Caco-2 (cell line): ENCODE data around the gene PARD3B. TPM values are rescaled to one million over a fixed set of nuclear protein-coding genes. Genes with fewer than 3 reads are reported as not detected.

ENCODE experiments used
- BruUV-seq: library from RNA; stranded (reverse); fragments of 400-500 nt; replicated peaks from 2 replicates; lab custom pipeline; 2021; lab: Mats Ljungman, UMichigan
- CTCF ChIA-PET: fragments of 300-600 bp; sonication (Branson Sonifier 250); formaldehyde crosslinking; loops from one replicate; lab custom pipeline; 2022; ENCODE audit warnings: antibody characterized with exemption; lab: Charles Lee
- POLR2A ChIA-PET: fragments of 300-600 bp; sonication (Branson Sonifier 250); formaldehyde crosslinking; loops from one replicate; lab custom pipeline; 2022; ENCODE audit warnings: antibody characterized with exemption; lab: Charles Lee
- DNase-seq, 2 experiments: peaks; one replicate each; pipeline versions ENCODE4 v3.0.0 to v3.0.0-alpha.2; 2020 to 2022
- H3K27me3 ChIP-seq: replicated peaks from 2 replicates; pipeline ENCODE4 v1.6.0; 2011; ENCODE audit warnings: low read length; ENCODE audit not compliant: control insufficient read depth, insufficient read depth
- H3K36me3 ChIP-seq: 2 replicates; pipeline ENCODE4 v1.5.1; 2011; ENCODE audit warnings: low read length; ENCODE audit not compliant: control insufficient read depth, insufficient read depth
- H3K4me1 ChIP-seq: fragments of 250-450 bp; sonication (Bioruptor Pico); 2 replicates; pipeline ENCODE4 v1.5.1; 2020; ENCODE audit warnings: mild to moderate bottlenecking
- H3K4me3 ChIP-seq: 2 replicates; pipeline ENCODE4 v1.5.1; 2011; ENCODE audit warnings: low read depth, mild to moderate bottlenecking, control low read depth, low read length
- H3K9me3 ChIP-seq: fragments of 250-450 bp; sonication (Bioruptor Pico); 2 replicates; pipeline ENCODE4 v1.5.1; 2020; ENCODE audit warnings: mild to moderate bottlenecking, moderate library complexity
- H3K27ac Mint-ChIP-seq: one replicate; pipeline ENCODE4 v1.8.0; 2022; ENCODE audit warnings: mixed read lengths; ENCODE audit not compliant: unreplicated experiment
- H3K27me3 Mint-ChIP-seq: one replicate; pipeline ENCODE4 v1.8.0; 2022; ENCODE audit warnings: mixed read lengths; ENCODE audit not compliant: insufficient read depth, unreplicated experiment
- H3K36me3 Mint-ChIP-seq: one replicate; pipeline ENCODE4 v1.8.0; 2022; ENCODE audit warnings: mild to moderate bottlenecking, mixed read lengths; ENCODE audit not compliant: insufficient read depth, unreplicated experiment
- H3K4me1 Mint-ChIP-seq: one replicate; pipeline ENCODE4 v1.8.0; 2022; ENCODE audit warnings: low read depth, mixed read lengths; ENCODE audit not compliant: unreplicated experiment
- H3K4me3 Mint-ChIP-seq: one replicate; pipeline ENCODE4 v1.8.0; 2022; ENCODE audit warnings: mild to moderate bottlenecking, moderate library complexity, mixed read lengths; ENCODE audit not compliant: unreplicated experiment
- H3K9me3 Mint-ChIP-seq: one replicate; pipeline ENCODE4 v1.8.0; 2022; ENCODE audit warnings: mixed read lengths; ENCODE audit not compliant: unreplicated experiment
- CTCF ChIP-seq, 2 experiments: fragments of 200-600 bp in 1 of 2; IDR thresholded peaks; 1 replicate in 1 of 2; 2 replicates in 1 of 2; pipeline versions ENCODE4 v1.5.1 to v1.8.0; 2011 to 2022; ENCODE audit warnings: antibody characterized with exemption in 1 of 2, control low read depth in 1 of 2, inconsistent platforms in 1 of 2, low read depth in 1 of 2, low read length in 1 of 2, mild to moderate bottlenecking in 1 of 2, moderate library complexity in 1 of 2; ENCODE audit not compliant: insufficient read depth in 1 of 2, severe bottlenecking in 1 of 2, unreplicated experiment in 1 of 2
- intact Hi-C: fragments of 100-400 bp; cut with micrococcal nuclease; formaldehyde crosslinking; loops from one replicate; pipeline ENCODE4 v1.10.0; 2022; ENCODE audit not compliant: unreplicated experiment
- total RNA-seq: library from RNA; stranded (reverse); gene quantifications from 2 replicates; pipeline ENCODE4 v1.2.3, GENCODE V29; 2022

The PARD3B gene
- total RNA-seq, 1 experiment from 2014 or later = 68.9 TPM

GRCh38 chr2:205190528-205190927 lies 645.3 kb downstream of the PARD3B start:
- no peaks in the 10 kb centered on the region for H3K9me3 ChIP-seq
- Mint-ChIP-seq H3K9me3 (no peaks in the 10 kb centered on the region), H3K36me3 (peaks cover 7% of the 10 kb centered on the region), H3K4me1 (no peaks in the 10 kb centered on the region), H3K4me3 (no peak overlapping the region), H3K27ac (no peak overlapping the region), H3K27me3 (no peaks in the 10 kb centered on the region)
- POLR2A ChIA-PET = no interaction called here
- BruUV-seq = no TSS peak
- H3K4me3 ChIP-seq = no peak overlapping the region
- DNase-seq = no peak
- TF ChIP-seq CTCF (IDR thresholded peaks at IDR 0.05; ENCODE audit: insufficient read depth in 1 of 2, low read depth in 1 of 2, low read length in 1 of 2, severe bottlenecking in 1 of 2, unreplicated experiment in 1 of 2) = no peak
- intact Hi-C loops = no loop called here
- CTCF ChIA-PET = no interaction called here
- H3K36me3 ChIP-seq = no peaks in the 10 kb centered on the region; the same call in 1 of the 2 replicates
- no peaks in the 10 kb centered on the region for H3K27me3 ChIP-seq
- H3K4me1 ChIP-seq = no peaks in the 10 kb centered on the region

GRCh38 chr2:205193125-205193835 lies 648.0 kb downstream of the PARD3B start:
- no peaks in the 10 kb centered on the region for H3K4me1 ChIP-seq
- Mint-ChIP-seq H3K27ac (no peak overlapping the region), H3K36me3 (peaks cover 13% of the 10 kb centered on the region), H3K4me1 (no peaks in the 10 kb centered on the region), H3K9me3 (no peaks in the 10 kb centered on the region), H3K27me3 (no peaks in the 10 kb centered on the region), H3K4me3 (no peak overlapping the region)
- no peak overlapping the region for H3K4me3 ChIP-seq
- TF ChIP-seq CTCF (IDR thresholded peaks at IDR 0.05; ENCODE audit: insufficient read depth in 1 of 2, low read depth in 1 of 2, low read length in 1 of 2, severe bottlenecking in 1 of 2, unreplicated experiment in 1 of 2) = no peak
- intact Hi-C loops = no loop called here
- H3K36me3 ChIP-seq = no peaks in the 10 kb centered on the region
- BruUV-seq = no TSS peak
- POLR2A ChIA-PET = no interaction called here
- CTCF ChIA-PET = no interaction called here
- no peaks in the 10 kb centered on the region for H3K27me3 ChIP-seq
- DNase-seq = no peak
- H3K9me3 ChIP-seq = no peaks in the 10 kb centered on the region

- POLR2A ChIA-PET = no interaction called here
- intact Hi-C loops = no loop called here
- no peak overlapping the region for H3K4me3 ChIP-seq
- no peaks in the 10 kb centered on the region for H3K9me3 Mint-ChIP-seq
- no peaks in the 10 kb centered on the region for H3K27me3 ChIP-seq
- peaks cover 13% of the 10 kb centered on the region for H3K36me3 Mint-ChIP-seq
- CTCF ChIA-PET = no interaction called here
- no TSS peak for BruUV-seq
- no peak for DNase-seq
- no peaks in the 10 kb centered on the region for H3K9me3 ChIP-seq
- no peak for TF ChIP-seq CTCF (IDR thresholded peaks at IDR 0.05; ENCODE audit: insufficient read depth in 1 of 2, low read depth in 1 of 2, low read length in 1 of 2, severe bottlenecking in 1 of 2, unreplicated experiment in 1 of 2)
- H3K36me3 ChIP-seq = no peaks in the 10 kb centered on the region
- no peak overlapping the region for H3K4me3 Mint-ChIP-seq
- H3K4me1 Mint-ChIP-seq = no peaks in the 10 kb centered on the region
- no peak overlapping the region for H3K27ac Mint-ChIP-seq
- no peaks in the 10 kb centered on the region for H3K4me1 ChIP-seq
- no peaks in the 10 kb centered on the region for H3K27me3 Mint-ChIP-seq
Measured at GRCh38 chr2:205193836-205194228, 648.6 kb downstream of the PARD3B start.
